ENCODE data around the gene PDE6D.
"Not testable (repeated sequence)": the region's sequence is repeated elsewhere in the genome, so short reads cannot be mapped to it uniquely, and the experiment has no call there.

The PDE6D gene

DNA sequence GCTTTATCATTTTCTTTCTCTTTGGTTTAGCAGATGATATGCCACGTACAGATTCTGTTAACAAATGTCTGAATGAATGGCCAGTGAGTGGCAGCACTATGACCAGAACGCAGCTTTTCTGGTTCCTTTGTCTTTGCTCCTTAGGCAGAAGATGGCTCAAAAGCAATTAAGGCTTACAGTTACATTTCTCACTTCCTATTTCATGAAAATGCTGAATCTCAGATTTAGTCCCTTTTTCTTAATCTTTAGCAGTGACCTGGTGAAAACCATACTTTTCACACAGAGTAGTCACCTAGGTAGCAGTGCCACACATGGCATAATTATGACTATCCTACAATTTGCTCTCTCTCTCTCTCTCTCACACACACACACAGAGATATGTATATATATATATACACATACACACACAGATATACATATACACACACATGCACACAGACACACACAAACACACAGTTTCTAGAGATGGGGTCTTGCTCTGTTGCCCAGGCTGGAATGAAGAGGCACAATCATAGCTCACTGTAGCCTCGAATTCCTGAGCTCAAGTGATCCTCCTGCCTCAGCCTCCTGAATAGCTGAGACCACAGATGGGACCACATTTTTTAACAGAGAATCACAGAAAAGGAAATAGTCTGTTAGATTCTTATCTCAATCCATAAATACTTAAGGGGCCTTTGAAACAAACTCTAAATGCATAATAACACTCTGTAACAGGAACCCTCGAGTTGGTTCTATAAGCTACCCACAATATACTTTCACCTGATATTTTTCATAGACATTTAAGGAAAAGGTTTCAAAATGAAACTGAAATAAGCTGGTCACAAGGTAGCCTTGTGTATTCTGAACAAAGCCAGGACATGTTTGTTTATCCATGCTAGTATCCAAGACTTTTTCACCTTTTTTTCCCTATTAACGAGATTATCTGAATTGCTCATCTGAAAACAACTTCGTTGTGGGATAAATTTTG, 11.6 kb downstream of the PDE6D start:
- no peak for DNase-seq

- DNase-seq = no peak
Observed at GRCh38 chr2:231765496-231765929, 15.6 kb downstream of the PDE6D start.

GRCh38 chr2:231764760-231765159, 16.3 kb downstream of the PDE6D start:
- DNase-seq = no peak

- DNase-seq = no peak
Observed at GRCh38 chr2:231764124-231764523, 17.0 kb downstream of the PDE6D start.

GRCh38 chr2:231761735-231762134, 19.3 kb downstream of the PDE6D start:
- DNase-seq = no peak

DNA sequence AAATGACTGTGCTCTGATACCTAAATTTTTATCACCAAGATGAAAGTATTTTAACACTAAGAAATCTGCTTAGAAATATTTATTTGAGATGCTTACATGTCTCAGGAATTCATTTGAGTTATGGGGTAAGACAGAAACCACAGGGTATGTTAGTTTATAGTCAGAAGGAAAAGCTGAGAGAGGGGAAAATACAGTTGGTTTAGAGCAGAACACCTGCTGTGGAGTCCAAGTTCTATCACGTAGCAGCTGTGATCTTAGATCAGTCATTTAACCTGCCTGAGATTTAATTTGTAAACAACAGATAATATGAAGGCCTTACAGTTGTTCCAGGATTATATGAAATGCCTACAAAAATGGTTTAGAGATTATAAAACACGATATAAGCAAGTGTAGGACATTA, 29.0 kb downstream of the PDE6D start:
- no peak for DNase-seq

GRCh38 chr2:231751042-231751815, 29.9 kb downstream of the PDE6D start:
- DNase-seq = no peak

DNA sequence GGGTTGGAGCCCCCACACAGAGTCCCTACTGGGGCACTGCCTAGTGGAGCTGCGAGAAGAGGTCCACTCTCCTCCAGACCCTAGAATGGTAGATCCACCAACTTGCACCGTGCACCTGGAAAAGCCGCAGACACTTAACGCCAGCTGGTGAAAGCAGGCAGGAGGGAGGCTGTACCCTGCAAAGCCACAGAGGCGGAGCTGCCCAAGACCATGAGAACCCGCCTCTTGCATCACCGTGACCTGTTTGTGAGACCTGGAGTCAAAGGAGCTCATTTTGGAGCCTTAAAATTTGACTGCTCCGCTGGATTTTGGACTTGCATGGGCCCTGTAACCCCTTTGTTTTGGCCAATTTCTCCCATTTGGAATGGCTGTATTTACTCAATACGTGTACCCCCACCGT, 32.1 kb downstream of the PDE6D start:
- not testable (repeated sequence) for DNase-seq

- not testable (repeated sequence) for DNase-seq
Observed at GRCh38 chr2:231748153-231748896, 32.8 kb downstream of the PDE6D start.

DNA sequence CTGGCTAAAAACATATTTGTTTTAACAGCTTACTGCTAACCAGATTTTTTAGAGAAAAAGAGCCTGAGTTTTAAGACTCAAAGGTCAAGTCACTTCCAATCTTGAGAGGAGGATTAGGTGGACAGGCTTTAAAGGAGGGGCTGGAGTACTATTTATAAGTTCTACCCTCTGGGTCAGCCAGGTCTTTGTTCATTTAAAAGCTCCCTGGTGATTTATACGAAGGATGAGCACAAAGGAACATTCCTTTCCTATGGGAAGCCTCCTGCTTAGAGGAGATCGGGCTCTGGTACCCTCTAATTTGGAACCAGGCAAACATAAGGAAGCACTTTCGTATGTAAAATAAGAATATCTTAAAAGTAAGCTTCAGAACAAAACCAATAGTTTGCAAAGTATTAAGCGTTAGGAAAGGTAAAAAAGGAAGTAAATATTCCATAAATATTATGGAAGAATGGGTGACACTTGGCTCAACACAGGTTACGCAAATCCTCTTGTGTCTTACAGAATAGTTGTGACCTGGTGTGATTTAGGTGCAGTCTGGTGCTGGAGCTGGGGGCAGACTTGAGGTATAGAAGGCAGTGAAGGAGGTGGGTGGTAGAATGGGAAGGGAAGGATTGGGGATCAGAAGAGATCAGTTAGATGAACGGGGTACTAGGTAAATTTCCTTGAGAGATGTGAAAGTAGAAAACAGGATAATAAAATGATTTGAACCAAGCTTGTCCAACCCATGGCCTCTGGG, 35.6 kb downstream of the PDE6D start:
- DNase-seq = no peak

- no peak for DNase-seq
Observed at GRCh38 chr2:231743376-231744116, 37.5 kb downstream of the PDE6D start.

GRCh38 chr2:231737761-231738160, 43.3 kb downstream of the PDE6D start:
- no peak for DNase-seq

GRCh38 chr2:231732604-231733003, 48.5 kb downstream of the PDE6D start:
- DNase-seq = no peak

GRCh38 chr2:231727621-231728020, 53.5 kb downstream of the PDE6D start:
- DNase-seq = no peak

GRCh38 chr2:231726276-231726675, 54.8 kb downstream of the PDE6D start:
- no peak for DNase-seq

DNA sequence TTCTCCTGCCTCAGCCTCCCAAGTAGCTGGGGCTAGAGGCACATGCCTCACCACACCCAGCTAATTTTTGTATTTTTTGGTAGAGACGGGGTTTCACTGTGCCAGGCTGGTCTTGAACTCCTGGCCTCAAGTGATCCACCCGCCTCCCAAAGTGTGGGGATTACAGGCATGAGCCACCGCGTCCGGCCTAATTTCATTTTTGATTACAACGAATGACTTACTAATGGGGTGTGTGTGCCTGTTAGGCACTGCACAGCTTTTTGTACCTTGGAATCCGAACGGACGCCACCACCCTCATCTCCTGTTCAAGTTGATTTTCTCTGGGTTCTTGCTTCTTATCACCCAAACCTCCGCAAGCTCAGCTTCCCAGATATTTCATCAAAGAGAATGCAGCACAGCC, 55.6 kb downstream of the PDE6D start:
- no peak for DNase-seq

DNA sequence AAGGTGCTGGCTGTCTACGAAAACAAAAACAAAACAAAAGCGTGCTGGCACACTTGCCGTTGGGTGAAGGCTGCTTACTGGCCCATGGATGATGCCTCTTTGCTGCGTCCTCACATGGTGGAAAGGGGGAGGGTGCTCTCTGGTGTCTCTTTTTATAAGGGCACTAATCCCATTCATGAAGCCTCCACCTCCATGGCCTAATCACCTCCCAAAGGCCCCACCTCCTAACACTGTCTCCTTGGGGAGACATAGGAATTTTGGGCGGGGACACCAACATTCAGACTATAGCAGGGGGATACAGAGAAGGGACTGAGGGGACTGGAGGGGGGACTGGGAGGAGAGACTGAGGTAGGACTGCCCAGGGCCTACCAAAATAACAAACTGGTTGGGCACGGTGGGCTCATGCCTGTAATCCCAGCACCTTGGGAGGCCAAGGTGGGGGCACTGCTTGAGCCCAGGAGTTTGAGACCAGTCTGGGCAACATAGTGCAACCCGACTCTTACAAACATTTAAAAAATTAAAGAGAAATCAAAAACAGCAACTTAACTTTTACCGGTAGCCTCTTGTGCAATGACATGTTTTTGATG, 58.3 kb downstream of the PDE6D start:
- no peak for DNase-seq

- no peak for DNase-seq
Observed at GRCh38 chr2:231720987-231721966, 59.8 kb downstream of the PDE6D start.

DNA sequence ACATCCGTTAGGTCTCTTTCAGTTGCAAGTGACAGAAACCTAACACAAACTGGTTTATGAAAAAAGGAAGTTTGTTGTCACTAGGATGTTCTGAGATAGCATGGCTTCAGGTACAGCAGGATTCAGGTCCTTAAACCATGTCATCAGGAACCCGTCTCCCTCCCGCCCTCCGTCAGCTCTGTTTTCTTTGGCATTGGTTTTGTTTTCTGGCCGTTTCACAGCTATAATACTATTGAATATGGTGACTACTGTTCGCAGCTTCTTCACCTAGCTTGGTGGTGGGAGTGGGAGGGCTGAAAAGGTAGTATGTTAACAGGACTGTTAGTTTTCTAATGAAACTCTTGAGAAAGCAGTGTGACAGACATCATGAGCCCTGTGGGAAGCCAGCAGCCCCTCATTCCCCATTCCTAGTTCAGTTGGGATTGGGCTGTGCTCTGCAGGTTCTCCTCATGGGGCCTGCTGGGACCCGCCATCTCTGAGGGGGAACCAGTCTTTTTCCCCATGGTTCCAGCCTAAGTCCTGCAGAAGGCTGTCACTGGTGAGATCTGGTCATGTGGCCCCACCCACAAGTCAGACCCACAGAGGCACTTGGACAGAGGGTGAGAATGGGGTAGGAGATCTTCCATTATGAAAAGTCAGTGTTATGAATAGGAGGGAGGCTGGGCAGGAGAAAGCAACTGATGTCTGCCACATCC, 60.6 kb downstream of the PDE6D start:
- DNase-seq = no peak
